GM18519 (cell line): ENCODE data around the gene PLEKHA8.

Source experiments
- ATAC-seq: cut with Tn5 transposase; IDR thresholded peaks from one replicate; pipeline ENCODE4 v1.9.1; 2021; ENCODE audit warnings: mild to moderate bottlenecking, moderate library complexity; ENCODE audit not compliant: unreplicated experiment, low FRiP score

Gene PLEKHA8

GRCh38 chr7:30022991-30023390, 5.2 kb upstream of the PLEKHA8 start:
- ATAC-seq = no peak

- no peak for ATAC-seq
Measured at GRCh38 chr7:30023524-30023923, 4.7 kb upstream of the PLEKHA8 start.

- peak; percentile 76 for ATAC-seq
Measured at GRCh38 chr7:30026229-30027064, 1.8 kb upstream of the PLEKHA8 start, which contains the start of gene FKBP14. Gene FKBP14, minus strand, starts transcription at chr7:30026702. Its CDS starts 194 bp downstream, at chr7:30026508.

- no peak for ATAC-seq
Measured at GRCh38 chr7:30027065-30027456, 1.2 kb upstream of the PLEKHA8 start.

- no peak for ATAC-seq
Measured at GRCh38 chr7:30027740-30028215, 434 bp upstream of the PLEKHA8 start.

- ATAC-seq = peak; percentile 7
Measured at GRCh38 chr7:30028749-30029635, 780 bp downstream of the PLEKHA8 start.

- no peak for ATAC-seq
Measured at GRCh38 chr7:30029696-30030095, 1.5 kb downstream of the PLEKHA8 start.

GRCh38 chr7:30032310-30033125, 4.3 kb downstream of the PLEKHA8 start:
- ATAC-seq = no peak

- no peak for ATAC-seq
Measured at GRCh38 chr7:30034501-30034900, 6.3 kb downstream of the PLEKHA8 start.

GRCh38 chr7:30036220-30036619, 8.0 kb downstream of the PLEKHA8 start:
- no peak for ATAC-seq

GRCh38 chr7:30038196-30038980, 10.2 kb downstream of the PLEKHA8 start:
- no peak for ATAC-seq

GRCh38 chr7:30040938-30041337, 12.7 kb downstream of the PLEKHA8 start:
- no peak for ATAC-seq

GRCh38 chr7:30041526-30042269, 13.5 kb downstream of the PLEKHA8 start:
- no peak for ATAC-seq

GRCh38 chr7:30046127-30046770, 18.0 kb downstream of the PLEKHA8 start:
- ATAC-seq = no peak

GRCh38 chr7:30047124-30047523, 18.9 kb downstream of the PLEKHA8 start:
- no peak for ATAC-seq

GRCh38 chr7:30048582-30048981, 20.4 kb downstream of the PLEKHA8 start:
- ATAC-seq = no peak

- no peak for ATAC-seq
Measured at GRCh38 chr7:30049173-30049572, 21.0 kb downstream of the PLEKHA8 start.

- ATAC-seq = no peak
Measured at GRCh38 chr7:30053068-30053467, 24.9 kb downstream of the PLEKHA8 start.
